GM18517 (cell line): Measurements from ENCODE around the gene PCSK5.
A peak's percentile ranks its signal among the peaks of the same experiment; 100 is the strongest.

ENCODE experiments used
- ATAC-seq: cut with Tn5 transposase; IDR thresholded peaks from one replicate; pipeline ENCODE4 v1.9.1; 2021; ENCODE audit warnings: mild to moderate bottlenecking, moderate library complexity; ENCODE audit not compliant: unreplicated experiment

PCSK5 gene

GRCh38 chr9:76373173-76373783 lies 482.8 kb downstream of the PCSK5 start:
- ATAC-seq, result no peak

GRCh38 chr9:76373784-76374474 lies 483.5 kb downstream of the PCSK5 start:
- no peak for ATAC-seq

- ATAC-seq, result no peak
Observed at GRCh38 chr9:76374783-76375559, 484.5 kb downstream of the PCSK5 start.

GRCh38 chr9:76377791-76378190 lies 487.3 kb downstream of the PCSK5 start:
- no peak for ATAC-seq

- ATAC-seq, result no peak
Observed at GRCh38 chr9:76378367-76379073, 488.0 kb downstream of the PCSK5 start.

- ATAC-seq, result no peak
Observed at GRCh38 chr9:76379494-76379893, 489.0 kb downstream of the PCSK5 start.

GRCh38 chr9:76390656-76391055 lies 500.2 kb downstream of the PCSK5 start:
- ATAC-seq, result no peak

- peak; percentile 81 for ATAC-seq
Observed at GRCh38 chr9:76394195-76394959, 503.9 kb downstream of the PCSK5 start, which contains the start of gene RFK. TSS of gene RFK (minus strand) at chr9:76394426. CDS start at chr9:76394171, 255 bp downstream.

GRCh38 chr9:76394960-76395252 lies 504.4 kb downstream of the PCSK5 start:
- peak; percentile 58 for ATAC-seq

- ATAC-seq, result no peak
Observed at GRCh38 chr9:76395381-76395780, 504.9 kb downstream of the PCSK5 start.

- ATAC-seq, result no peak
Observed at GRCh38 chr9:76396144-76396543, 505.7 kb downstream of the PCSK5 start.

GRCh38 chr9:76396597-76396996 lies 506.1 kb downstream of the PCSK5 start:
- no peak for ATAC-seq

- no peak for ATAC-seq
Observed at GRCh38 chr9:76399856-76400255, 509.4 kb downstream of the PCSK5 start.

- ATAC-seq, result no peak
Observed at GRCh38 chr9:76400534-76401096, 510.1 kb downstream of the PCSK5 start.

- ATAC-seq, result no peak
Observed at GRCh38 chr9:76401176-76401575, 510.7 kb downstream of the PCSK5 start.

GRCh38 chr9:76401580-76402354 lies 511.3 kb downstream of the PCSK5 start:
- ATAC-seq, result no peak

GRCh38 chr9:76403352-76403751 lies 512.9 kb downstream of the PCSK5 start:
- peak; percentile 91 for ATAC-seq

- ATAC-seq, result no peak
Observed at GRCh38 chr9:76404401-76404800, 513.9 kb downstream of the PCSK5 start.

GRCh38 chr9:76405340-76405739 lies 514.9 kb downstream of the PCSK5 start:
- ATAC-seq, result no peak

GRCh38 chr9:76405868-76406267 lies 515.4 kb downstream of the PCSK5 start:
- ATAC-seq, result no peak
